HEK293T (cell line): ENCODE results near the gene PLCL2.

Experiments
- ARNT ChIP-seq: fragments of 450-650 bp; IDR thresholded peaks from 2 replicates; pipeline ENCODE4 v1.6.1; 2017; ENCODE audit warnings: mild to moderate bottlenecking
- BHLHE40 ChIP-seq: fragments of 450-650 bp; IDR thresholded peaks from 2 replicates; pipeline ENCODE4 v1.6.1; 2016; ENCODE audit warnings: mild to moderate bottlenecking, moderate library complexity, borderline replicate concordance
- CTBP1 ChIP-seq: fragments of 450-650 bp; IDR thresholded peaks from 2 replicates; pipeline ENCODE4 v1.6.1; 2016; ENCODE audit warnings: borderline replicate concordance
- ELF4 ChIP-seq: fragments of 450-650 bp; IDR thresholded peaks from 2 replicates; pipeline ENCODE4 v1.6.1; 2017; ENCODE audit warnings: antibody characterized with exemption
- FOXA1 ChIP-seq: fragments of 450-650 bp; IDR thresholded peaks from 2 replicates; pipeline ENCODE4 v1.6.1; 2016; ENCODE audit warnings: mild to moderate bottlenecking
- FOXK2 ChIP-seq: fragments of 450-650 bp; IDR thresholded peaks from 2 replicates; pipeline ENCODE4 v1.6.1; 2016; ENCODE audit warnings: mild to moderate bottlenecking
- FOXM1 ChIP-seq: fragments of 450-650 bp; IDR thresholded peaks from 2 replicates; pipeline ENCODE4 v1.6.1; 2017; ENCODE audit warnings: mild to moderate bottlenecking, borderline replicate concordance
- HDGF ChIP-seq: fragments of 450-650 bp; IDR thresholded peaks from 2 replicates; pipeline ENCODE4 v1.6.1; 2017; ENCODE audit warnings: antibody characterized with exemption, borderline replicate concordance
- L3MBTL2 ChIP-seq: fragments of 450-650 bp; conservative IDR thresholded peaks from 2 replicates; pipeline ENCODE4 v1.6.1; 2016; ENCODE audit warnings: mild to moderate bottlenecking
- SP1 ChIP-seq: fragments of 450-650 bp; IDR thresholded peaks from 2 replicates; pipeline ENCODE4 v1.6.1; 2017
- SUZ12 ChIP-seq: fragments of 450-650 bp; IDR thresholded peaks from 2 replicates; pipeline ENCODE4 v1.6.1; 2016; ENCODE audit warnings: mild to moderate bottlenecking
- TARDBP ChIP-seq: fragments of 450-650 bp; IDR thresholded peaks from 2 replicates; pipeline ENCODE4 v1.6.1; 2016
- ZNF384 ChIP-seq: fragments of 450-650 bp; IDR thresholded peaks from 2 replicates; pipeline ENCODE4 v1.6.1; 2016

- no peak for TF ChIP-seq FOXM1
- TF ChIP-seq FOXK2: no peak
- TF ChIP-seq SP1: no peak
- TF ChIP-seq L3MBTL2: no peak
- no peak for TF ChIP-seq FOXA1
- TF ChIP-seq BHLHE40: no peak
- no peak for TF ChIP-seq TARDBP
- TF ChIP-seq HDGF: no peak
- TF ChIP-seq SUZ12: no peak
- no peak for TF ChIP-seq ZNF384
- TF ChIP-seq CTBP1: no peak
- TF ChIP-seq ARNT: no peak
- no peak for TF ChIP-seq ELF4
These were observed 16.2 kb downstream of the PLCL2 start for GRCh38 chr3:16900779-16901440.
